Frontal cortex (tissue), 4 donors: ENCODE data around the gene PYM1. TPM values are rescaled to one million over a fixed set of nuclear protein-coding genes. Genes with fewer than 3 reads are reported as not detected.

Source experiments
- DNase-seq, 2 donors: peaks; one replicate each; pipeline ENCODE4 v3.0.0; 2012; ENCODE audit warnings: low spot score in 2 of 2
- FAIRE-seq: peaks from 2 replicates; lab custom pipeline; 2012; peaks lifted over from hg19 to GRCh38; lab: Jason Lieb, UNC
- total RNA-seq: library from RNA; depleted of rRNA; stranded (reverse); fragments of >200 nt; gene quantifications from one replicate; pipeline ENCODE4 v1.2.3, GENCODE V29; 2014
- donor health status: control.
- donor health status: control.
- donor health status: control.

The PYM1 gene
- total RNA-seq, 1 donor from 2014 or later: 22.4 TPM

- no peak for FAIRE-seq
Measured at GRCh38 chr12:55852740-55853139, 75.0 kb downstream of the PYM1 start.

More at GRCh38 chr12:55852740-55853139, 75.0 kb downstream of the PYM1 start:
- DNase-seq: no peak

Other genes starting within 250 kb of the PYM1 start
- 3.7 TPM for gene ITGA7, start 220.0 kb downstream of the PYM1 start, total RNA-seq
- gene BLOC1S1, start 211.8 kb downstream of the PYM1 start, total RNA-seq: 21.2 TPM
- 4.5 TPM for gene RDH5, start 207.5 kb downstream of the PYM1 start, total RNA-seq
- gene CD63, start 198.9 kb downstream of the PYM1 start, total RNA-seq: 227 TPM
- gene GDF11, start 184.8 kb downstream of the PYM1 start, total RNA-seq: 6.1 TPM
- 66.4 TPM for gene SARNP, start 110.2 kb downstream of the PYM1 start, total RNA-seq
- 4.5 TPM for gene ORMDL2, start 109.9 kb downstream of the PYM1 start, total RNA-seq
- gene DNAJC14, start 98.3 kb downstream of the PYM1 start, total RNA-seq: 42.0 TPM
- not detected for gene MMP19, start 85.0 kb downstream of the PYM1 start, total RNA-seq
- gene DGKA, start 3.3 kb upstream of the PYM1 start, total RNA-seq: 7.7 TPM
- gene PMEL, start 38.1 kb upstream of the PYM1 start, total RNA-seq: not detected
- 5.3 TPM for gene CDK2, start 38.9 kb upstream of the PYM1 start, total RNA-seq
- gene RAB5B, start 46.2 kb upstream of the PYM1 start, total RNA-seq: 33.0 TPM
- gene SUOX, start 69.4 kb upstream of the PYM1 start, total RNA-seq: 8.2 TPM
- gene IKZF4, start 93.1 kb upstream of the PYM1 start, total RNA-seq: 1.6 TPM
- gene RPS26, start 114.0 kb upstream of the PYM1 start, total RNA-seq: 15.5 TPM
- 2.0 TPM for gene ERBB3, start 152.3 kb upstream of the PYM1 start, total RNA-seq
- 74.6 TPM for gene PA2G4, start 176.7 kb upstream of the PYM1 start, total RNA-seq
- gene RPL41, start 188.7 kb upstream of the PYM1 start, total RNA-seq: 1,399 TPM
- 8.2 TPM for gene ZC3H10, start 190.4 kb upstream of the PYM1 start, total RNA-seq
- gene ESYT1, start 200.4 kb upstream of the PYM1 start, total RNA-seq: 26.5 TPM
- 123 TPM for gene MYL6B, start 224.7 kb upstream of the PYM1 start, total RNA-seq
- 511 TPM for gene MYL6, start 230.5 kb upstream of the PYM1 start, total RNA-seq